Measurements from ENCODE around the gene FOXB1.

Gene FOXB1

GRCh38 chr15:60044636-60045270, 40.6 kb downstream of the FOXB1 start:
- DNase-seq (ENCODE audit: low read depth): no peak
- H3K4me3 ChIP-seq (ENCODE audit: low read depth, low read length): no peak overlapping the region
- TF ChIP-seq, protein P1, sequence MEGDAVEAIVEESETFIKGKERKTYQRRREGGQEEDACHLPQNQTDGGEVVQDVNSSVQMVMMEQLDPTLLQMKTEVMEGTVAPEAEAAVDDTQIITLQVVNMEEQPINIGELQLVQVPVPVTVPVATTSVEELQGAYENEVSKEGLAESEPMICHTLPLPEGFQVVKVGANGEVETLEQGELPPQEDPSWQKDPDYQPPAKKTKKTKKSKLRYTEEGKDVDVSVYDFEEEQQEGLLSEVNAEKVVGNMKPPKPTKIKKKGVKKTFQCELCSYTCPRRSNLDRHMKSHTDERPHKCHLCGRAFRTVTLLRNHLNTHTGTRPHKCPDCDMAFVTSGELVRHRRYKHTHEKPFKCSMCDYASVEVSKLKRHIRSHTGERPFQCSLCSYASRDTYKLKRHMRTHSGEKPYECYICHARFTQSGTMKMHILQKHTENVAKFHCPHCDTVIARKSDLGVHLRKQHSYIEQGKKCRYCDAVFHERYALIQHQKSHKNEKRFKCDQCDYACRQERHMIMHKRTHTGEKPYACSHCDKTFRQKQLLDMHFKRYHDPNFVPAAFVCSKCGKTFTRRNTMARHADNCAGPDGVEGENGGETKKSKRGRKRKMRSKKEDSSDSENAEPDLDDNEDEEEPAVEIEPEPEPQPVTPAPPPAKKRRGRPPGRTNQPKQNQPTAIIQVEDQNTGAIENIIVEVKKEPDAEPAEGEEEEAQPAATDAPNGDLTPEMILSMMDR (IDR thresholded peaks at IDR 0.05; ENCODE audit: insufficient read depth, low read depth, low read length, missing control alignments): no peak

GRCh38 chr15:60047701-60048100, 43.6 kb downstream of the FOXB1 start:
- TF ChIP-seq, protein P1 (IDR thresholded peaks at IDR 0.05; ENCODE audit: insufficient read depth, low read depth, low read length, missing control alignments): no peak
- no peak for DNase-seq (ENCODE audit: low read depth)
- H3K4me3 ChIP-seq (ENCODE audit: low read depth, low read length): no peak overlapping the region

DNA sequence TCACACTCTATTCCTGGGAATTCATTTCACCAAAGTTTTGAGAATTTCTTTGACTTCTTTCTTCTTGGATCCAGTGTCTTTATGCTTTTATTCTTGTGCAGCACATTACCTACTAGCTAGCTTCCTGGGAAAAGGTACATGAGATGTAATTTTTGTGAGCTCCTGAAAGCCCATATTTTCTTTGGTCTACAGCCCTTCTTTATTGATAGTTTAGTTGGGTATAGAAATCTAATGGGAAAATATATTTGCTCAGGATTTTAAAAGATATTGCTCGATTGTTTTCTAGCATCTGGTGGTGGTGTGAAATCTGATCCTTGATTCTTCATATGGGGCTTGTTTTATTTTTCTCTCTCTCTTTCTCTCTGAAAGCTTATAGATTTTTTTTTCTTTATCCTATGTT, 45.8 kb downstream of the FOXB1 start:
- no peak overlapping the region for H3K4me3 ChIP-seq (ENCODE audit: low read depth, low read length)
- DNase-seq (ENCODE audit: low read depth): no peak
- TF ChIP-seq, protein P1 (IDR thresholded peaks at IDR 0.05; ENCODE audit: insufficient read depth, low read depth, low read length, missing control alignments): no peak

- no peak overlapping the region for H3K4me3 ChIP-seq (ENCODE audit: low read depth, low read length)
- TF ChIP-seq, protein P1 (IDR thresholded peaks at IDR 0.05; ENCODE audit: insufficient read depth, low read depth, low read length, missing control alignments): no peak
- DNase-seq (ENCODE audit: low read depth): no peak
Observed at GRCh38 chr15:60052796-60053195, 48.7 kb downstream of the FOXB1 start.

- no peak for DNase-seq (ENCODE audit: low read depth)
- no peak overlapping the region for H3K4me3 ChIP-seq (ENCODE audit: low read depth, low read length)
- TF ChIP-seq, protein P1 (IDR thresholded peaks at IDR 0.05; ENCODE audit: insufficient read depth, low read depth, low read length, missing control alignments): no peak
Observed at GRCh38 chr15:60054472-60054871, 50.4 kb downstream of the FOXB1 start.

Data from GM12865 (cell line).